Measurements from ENCODE around the gene SOWAHB. TPM values are rescaled to one million over a fixed set of nuclear protein-coding genes. Genes with fewer than 3 reads are reported as not detected.
A peak's percentile ranks its signal among the peaks of the same experiment; 100 is the strongest.

SOWAHB gene
- total and polyA plus RNA-seq, 2 experiments from 2014 or later, result 8.7 to 18.9 TPM

- Histone ChIP-seq H3K36me3 (replicated peaks; ENCODE audit: insufficient read depth, low read depth) (no peaks in the 10 kb centered on the region), H3K27me3 (peaks cover 19% of the 10 kb centered on the region), H3K4me3 (no peak overlapping the region), H3K4me1 (ENCODE audit: insufficient read depth) (peaks cover 6% of the 10 kb centered on the region), H3K4me2 (peak overlapping the region; percentile 97), H3K9me3 (ENCODE audit: low read depth) (no peaks in the 10 kb centered on the region), H3K27ac (no peak overlapping the region), H3K9me2 (replicated peaks; ENCODE audit: insufficient read depth) (no peaks in the 10 kb centered on the region), H3K79me2 (peaks cover 36% of the 10 kb centered on the region), H4K20me1 (ENCODE audit: insufficient read depth, poor library complexity, severe bottlenecking) (no peaks in the 10 kb centered on the region), H2AFZ (no peak overlapping the region)
- no peak for DNase-seq (ENCODE audit: low spot score)
- 86% methylated on average over 6 of the region's 6 CpGs for WGBS (ENCODE audit: low lambda C conversion rate, missing lambda C conversion rate)
- no peak for TF ChIP-seq CTCF (IDR thresholded peaks at IDR 0.05; ENCODE audit: poor library complexity)
- TF ChIP-seq EZH2 (IDR thresholded peaks at IDR 0.05; ENCODE audit: borderline replicate concordance), result no peak
- no peak for TF ChIP-seq EZH2phosphoT487 (IDR thresholded peaks at IDR 0.05; ENCODE audit: low read depth, severe bottlenecking, unreplicated experiment)
These were observed 2.3 kb downstream of the SOWAHB start for GRCh38 chr4:76895619-76896018.

- no peaks in the 10 kb centered on the region for H4K20me1 ChIP-seq (ENCODE audit: insufficient read depth, poor library complexity, severe bottlenecking)
These were observed 3.2 kb downstream of the SOWAHB start for GRCh38 chr4:76894537-76895255.

DNA sequence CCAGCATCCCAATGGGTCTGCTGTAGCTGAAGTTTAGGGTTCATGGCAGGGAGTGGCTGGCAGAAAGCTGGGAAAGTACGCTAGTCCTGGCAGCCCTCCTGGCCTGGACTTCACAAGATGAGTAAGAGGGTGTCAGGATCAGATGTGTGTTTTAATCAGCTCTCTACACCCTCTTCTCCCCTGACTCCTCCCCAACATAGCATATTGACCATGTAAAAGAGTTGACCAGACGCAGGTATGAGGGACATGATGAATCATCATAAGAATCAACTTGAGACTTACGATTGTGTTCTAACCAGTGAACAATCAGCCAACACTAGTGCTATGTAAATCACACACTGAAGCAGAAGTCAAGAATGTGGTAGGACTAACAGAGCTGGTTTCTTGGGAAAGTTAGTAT is 5.3 kb downstream of the SOWAHB start:
- H3K9me3 ChIP-seq (ENCODE audit: low read depth), result no peaks in the 10 kb centered on the region
- H4K20me1 ChIP-seq (ENCODE audit: insufficient read depth, poor library complexity, severe bottlenecking), result no peaks in the 10 kb centered on the region
- H3K4me2 ChIP-seq, result no peak overlapping the region
- peak overlapping the region; percentile 57 for H3K27ac ChIP-seq
- no peak overlapping the region for H2AFZ ChIP-seq
- peaks cover 24% of the 10 kb centered on the region for H3K79me2 ChIP-seq
- H3K4me1 ChIP-seq (ENCODE audit: insufficient read depth), result no peaks in the 10 kb centered on the region
- H3K27me3 ChIP-seq, result peaks cover 16% of the 10 kb centered on the region
- no peaks in the 10 kb centered on the region for H3K36me3 ChIP-seq (replicated peaks; ENCODE audit: insufficient read depth, low read depth)
- H3K4me3 ChIP-seq, result no peak overlapping the region
- no peaks in the 10 kb centered on the region for H3K9me2 ChIP-seq (replicated peaks; ENCODE audit: insufficient read depth)
- 54% methylated on average over 3 of the region's 3 CpGs for WGBS (ENCODE audit: low lambda C conversion rate, missing lambda C conversion rate)
- TF ChIP-seq CTCF (IDR thresholded peaks at IDR 0.05; ENCODE audit: poor library complexity), result no peak
- TF ChIP-seq EZH2phosphoT487 (IDR thresholded peaks at IDR 0.05; ENCODE audit: low read depth, severe bottlenecking, unreplicated experiment), result no peak
- no peak for TF ChIP-seq EZH2 (IDR thresholded peaks at IDR 0.05; ENCODE audit: borderline replicate concordance)
- peak; percentile 24 for DNase-seq (ENCODE audit: low spot score)

More at GRCh38 chr4:76894537-76895255, 3.2 kb downstream of the SOWAHB start:
- H3K27me3 ChIP-seq, result peaks cover 19% of the 10 kb centered on the region
- H3K4me3 ChIP-seq, result no peak overlapping the region
- no peaks in the 10 kb centered on the region for H3K9me3 ChIP-seq (ENCODE audit: low read depth)
- WGBS (ENCODE audit: low lambda C conversion rate, missing lambda C conversion rate), result 85% methylated on average over 6 of the region's 6 CpGs
- H3K36me3 ChIP-seq (replicated peaks; ENCODE audit: insufficient read depth, low read depth), result no peaks in the 10 kb centered on the region
- peak overlapping the region; percentile 97 for H3K4me2 ChIP-seq
- no peak for TF ChIP-seq CTCF (IDR thresholded peaks at IDR 0.05; ENCODE audit: poor library complexity)
- no peak for TF ChIP-seq EZH2phosphoT487 (IDR thresholded peaks at IDR 0.05; ENCODE audit: low read depth, severe bottlenecking, unreplicated experiment)
- TF ChIP-seq EZH2 (IDR thresholded peaks at IDR 0.05; ENCODE audit: borderline replicate concordance), result no peak
- no peak for DNase-seq (ENCODE audit: low spot score)
- H3K79me2 ChIP-seq, result peaks cover 29% of the 10 kb centered on the region
- H2AFZ ChIP-seq, result no peak overlapping the region
- no peaks in the 10 kb centered on the region for H3K9me2 ChIP-seq (replicated peaks; ENCODE audit: insufficient read depth)
- H3K4me1 ChIP-seq (ENCODE audit: insufficient read depth), result peaks cover 6% of the 10 kb centered on the region
- no peak overlapping the region for H3K27ac ChIP-seq
